Stromal cell of bone marrow (primary cell): ENCODE results near the gene BICD2.
"Not testable (repeated sequence)": the region's sequence is repeated elsewhere in the genome, so short reads cannot be mapped to it uniquely, and the experiment has no call there.

Experiments used
- DNase-seq: peaks from one replicate; pipeline ENCODE4 v3.0.0-alpha.2; 2012; ENCODE audit warnings: low read depth

Gene BICD2

DNA sequence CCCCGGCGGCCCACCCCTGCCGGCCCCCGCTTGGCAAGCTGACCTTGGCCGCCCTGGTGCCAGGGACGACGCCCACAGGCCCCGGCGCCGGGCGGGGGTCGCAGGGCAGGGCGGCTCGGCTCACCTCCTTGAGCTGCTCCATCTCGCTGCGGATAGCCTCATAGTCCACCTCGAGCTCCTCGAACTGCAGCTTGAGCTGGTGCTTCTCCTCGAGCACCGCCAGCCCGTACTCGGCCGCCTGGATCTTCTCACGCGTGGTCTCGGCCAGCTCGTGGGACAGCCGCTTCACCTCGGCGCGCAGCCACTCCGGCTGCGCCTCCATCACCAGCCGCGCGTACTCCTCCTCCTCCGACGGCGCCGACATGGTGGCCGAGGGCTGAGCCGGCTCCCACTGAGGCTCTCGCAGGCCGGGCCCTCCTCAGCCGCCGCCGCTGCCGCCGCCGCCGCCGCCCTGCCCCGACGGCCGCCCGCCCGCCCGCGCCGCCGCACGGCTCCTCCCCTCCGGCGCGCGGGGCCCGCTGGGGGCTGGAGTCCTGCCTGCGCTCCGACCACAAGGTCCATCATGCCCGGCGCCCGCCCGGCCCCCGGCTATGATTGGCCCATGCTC lies at the start of gene BICD2:
Gene BICD2, minus strand, starts transcription at position 453 of the 607 bp plus-strand sequence. Its CDS starts 89 bp downstream, at position 364.
- DNase-seq = no peak

DNA sequence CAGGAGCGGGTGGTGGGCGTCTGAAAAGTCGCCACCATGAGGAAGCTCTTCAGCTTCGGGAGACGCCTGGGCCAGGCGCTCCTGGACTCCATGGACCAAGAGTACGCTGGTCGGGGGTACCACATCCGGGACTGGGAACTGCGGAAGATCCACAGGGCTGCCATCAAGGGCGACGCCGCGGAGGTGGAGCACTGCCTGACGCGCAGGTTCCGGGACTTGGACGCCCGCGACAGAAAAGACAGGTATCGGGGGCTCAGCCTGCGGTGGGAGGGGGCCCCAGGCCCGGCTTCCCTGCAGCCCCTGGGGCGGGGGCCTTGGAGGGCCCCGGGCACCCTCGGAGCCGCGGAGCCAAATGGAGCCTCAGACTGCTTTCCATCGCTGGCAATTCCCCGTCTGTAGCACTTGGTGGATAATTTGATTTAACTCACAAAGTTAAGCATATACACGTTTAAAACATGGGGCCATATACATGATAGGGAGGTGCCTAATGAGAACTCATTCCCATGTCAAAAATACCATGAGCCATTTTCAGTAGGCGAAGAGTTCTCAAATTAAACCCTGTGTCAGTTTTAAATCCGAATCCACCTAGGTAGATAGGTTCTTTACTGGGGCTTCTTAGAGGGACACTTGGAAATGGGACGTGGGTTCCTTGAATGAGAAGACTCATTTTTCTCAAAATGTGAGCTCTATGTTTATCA lies 45.1 kb upstream of the BICD2 start:
- not testable (repeated sequence) for DNase-seq

DNA sequence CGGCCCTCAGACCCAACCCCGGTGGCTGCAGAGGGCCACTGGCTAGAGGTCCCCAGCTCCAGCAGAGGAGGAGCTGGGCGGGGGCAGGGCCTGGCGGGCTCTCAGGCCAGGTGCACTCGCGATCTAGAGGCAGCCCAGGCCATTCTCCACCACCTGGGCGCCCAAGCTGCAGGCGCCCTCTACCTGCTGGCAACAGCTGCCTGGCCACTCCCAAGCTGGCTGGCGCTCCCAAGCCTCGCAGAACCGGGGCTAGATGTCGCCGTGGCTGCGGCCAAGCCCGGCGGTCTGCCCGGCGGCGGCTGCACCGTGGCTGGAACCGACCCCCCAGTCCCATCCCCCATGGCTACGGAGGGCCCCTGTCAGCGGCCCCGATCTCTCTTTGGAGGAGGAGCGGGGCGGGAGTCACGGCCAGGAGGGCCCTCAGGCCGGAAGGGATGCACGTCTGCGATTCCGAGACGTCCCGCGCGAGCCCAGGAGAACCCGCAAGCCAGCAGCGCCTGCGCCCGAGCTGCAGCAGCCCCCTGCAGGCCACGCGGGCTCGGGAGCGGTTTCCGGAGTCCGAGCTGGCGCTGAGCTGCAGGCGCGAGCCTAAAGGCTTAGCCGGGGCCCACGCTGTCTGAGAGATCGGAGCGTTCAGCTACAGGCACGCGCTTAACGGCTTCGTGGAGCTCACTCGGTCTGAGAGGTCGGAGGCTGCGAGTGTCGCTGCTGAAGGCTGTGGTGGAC lies 44.3 kb upstream of the BICD2 start:
- peak; percentile 25 for DNase-seq

DNA sequence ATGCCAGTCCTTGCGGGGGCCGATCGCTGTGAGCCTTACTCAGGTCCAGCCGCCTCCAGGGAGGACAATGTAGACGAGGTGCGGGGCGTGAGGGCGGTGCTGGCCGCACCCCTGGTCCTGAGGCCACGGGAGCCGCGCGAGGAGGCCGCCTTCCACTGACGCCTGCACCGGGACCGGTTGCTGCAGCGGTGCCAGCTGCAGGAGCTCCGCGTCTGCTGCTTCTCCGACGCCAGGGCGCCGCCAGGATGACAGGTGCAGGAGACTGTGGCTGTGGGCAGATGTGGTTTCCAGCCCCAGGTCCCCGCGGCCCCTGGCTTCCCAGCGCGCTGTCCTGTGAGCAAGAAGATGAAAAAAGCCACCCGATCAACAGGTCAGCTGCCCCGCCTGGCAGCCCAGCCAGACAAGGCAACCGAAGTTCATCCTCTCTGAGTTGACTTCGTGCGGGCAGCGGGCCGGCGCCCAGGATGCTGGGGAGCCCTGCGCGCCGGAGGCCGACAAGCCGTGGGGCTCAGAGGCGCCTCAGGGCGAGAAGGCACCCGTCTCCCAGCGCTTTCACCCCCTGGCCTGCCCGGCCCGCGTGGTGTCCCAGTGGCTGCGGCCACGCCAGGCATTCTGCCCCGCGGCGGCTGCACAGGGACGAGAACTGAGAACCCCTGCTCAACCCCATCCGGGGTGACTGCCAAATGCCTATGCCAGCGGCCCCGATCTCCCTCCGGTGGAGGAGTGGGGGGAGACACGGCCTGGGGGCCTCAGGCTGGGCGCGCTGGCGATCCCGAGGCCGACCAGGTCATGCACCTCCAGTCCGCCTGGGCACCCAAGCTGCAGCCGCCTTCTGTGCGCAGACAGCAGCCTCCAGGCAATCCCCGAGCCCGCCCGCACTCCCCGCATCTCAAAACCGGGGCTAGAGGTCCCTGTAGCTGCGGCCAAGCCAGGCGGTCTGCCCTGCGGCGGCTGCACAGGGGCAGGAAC lies 43.4 kb upstream of the BICD2 start:
- no peak for DNase-seq

DNA sequence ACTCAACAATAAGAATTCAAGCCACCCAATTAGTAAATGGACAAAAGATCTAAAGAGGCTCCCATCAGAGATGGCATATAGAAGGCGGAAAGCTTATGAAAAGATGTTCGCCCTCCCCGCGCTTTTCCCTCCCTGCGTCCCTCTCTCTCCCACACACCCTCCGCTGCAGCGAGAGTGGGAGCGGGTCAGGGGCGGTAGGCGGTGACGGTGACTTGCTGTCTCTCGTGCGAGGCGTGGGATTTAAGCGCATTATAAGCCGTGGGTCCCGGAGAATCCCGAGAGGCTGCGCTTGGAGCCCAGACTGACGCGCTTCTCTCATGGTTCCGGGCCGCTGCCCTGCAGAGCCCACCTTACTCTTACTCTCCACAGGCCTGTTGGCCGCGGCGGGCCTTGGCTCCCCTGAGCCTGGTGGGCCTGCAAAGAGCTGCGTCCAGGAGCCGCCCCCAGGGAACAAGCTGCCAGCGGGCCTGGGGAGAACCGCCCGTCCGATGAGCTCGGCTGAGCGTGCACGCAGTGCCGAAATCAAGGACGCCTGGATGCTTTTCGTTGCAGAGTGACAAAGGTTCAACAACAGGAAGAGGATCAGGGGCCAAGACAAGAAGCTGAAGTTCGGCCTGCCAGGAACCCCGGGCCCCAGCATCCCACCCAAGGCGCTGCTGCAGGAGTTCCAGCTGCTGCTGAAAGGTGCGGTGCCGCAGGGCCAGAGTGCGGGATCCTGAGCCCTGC lies 42.6 kb upstream of the BICD2 start:
- no peak for DNase-seq

DNA sequence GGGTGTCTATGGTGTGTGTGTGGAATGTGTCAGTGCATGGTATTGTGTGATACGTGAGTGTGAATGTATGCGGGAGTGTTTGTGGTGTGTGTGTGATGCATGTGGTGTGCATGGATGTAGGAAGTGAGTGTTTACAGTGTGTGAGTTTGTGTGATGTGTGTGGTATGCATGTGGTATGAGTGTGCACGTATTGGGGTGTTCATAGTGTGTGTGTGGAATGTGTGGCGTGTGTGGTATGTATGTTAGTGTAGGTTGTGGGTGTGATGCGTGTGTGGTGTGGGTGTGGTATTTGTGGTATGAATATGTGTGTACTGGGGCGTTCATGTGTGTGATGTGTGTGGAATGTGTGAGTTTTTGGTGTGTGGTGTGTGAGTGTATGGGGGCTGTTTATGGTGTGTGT lies 40.1 kb upstream of the BICD2 start:
- no peak for DNase-seq

DNA sequence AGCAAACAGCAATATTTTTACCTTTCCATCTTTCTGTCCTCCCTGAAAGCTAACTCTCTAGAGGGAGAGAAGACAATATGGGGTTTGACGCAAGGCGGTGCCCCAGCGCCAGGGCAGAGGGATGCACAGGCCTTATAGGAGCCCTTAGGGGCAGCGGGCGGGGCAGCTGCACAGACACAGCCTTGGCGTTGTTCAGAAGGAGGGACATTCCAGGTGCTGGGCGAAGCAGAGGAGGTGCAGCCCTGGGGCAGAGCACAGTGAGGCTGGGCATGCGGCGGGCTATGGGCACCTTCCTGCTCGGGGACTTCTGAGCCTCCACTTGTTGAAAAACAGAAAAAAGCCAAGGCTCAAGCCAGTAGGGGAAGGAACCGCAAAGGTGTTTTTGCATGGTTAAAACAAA lies 33.7 kb upstream of the BICD2 start:
- DNase-seq = no peak

DNA sequence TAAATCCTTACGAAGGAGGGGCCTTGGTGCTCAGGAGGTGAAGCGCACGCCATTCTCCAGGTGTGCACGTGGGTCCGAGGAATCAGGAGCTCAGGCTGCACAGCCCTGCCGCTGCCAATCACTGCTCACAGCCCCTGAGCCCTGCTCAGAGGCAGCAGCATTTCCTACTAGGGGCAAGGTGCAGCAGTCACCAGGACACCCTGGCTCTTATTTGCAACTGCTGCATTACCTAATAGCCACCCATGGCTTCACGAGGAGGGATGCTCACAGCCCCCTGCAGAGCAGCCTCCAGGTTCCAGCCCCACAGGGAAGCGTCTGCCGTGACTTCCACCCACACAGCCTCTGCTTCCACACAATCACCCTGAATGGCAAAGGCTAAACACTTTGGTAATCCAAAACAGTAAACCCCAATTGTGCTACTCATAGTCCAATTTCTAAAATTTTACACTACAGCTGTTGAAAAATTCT lies 31.7 kb upstream of the BICD2 start:
- not testable (repeated sequence) for DNase-seq

DNA sequence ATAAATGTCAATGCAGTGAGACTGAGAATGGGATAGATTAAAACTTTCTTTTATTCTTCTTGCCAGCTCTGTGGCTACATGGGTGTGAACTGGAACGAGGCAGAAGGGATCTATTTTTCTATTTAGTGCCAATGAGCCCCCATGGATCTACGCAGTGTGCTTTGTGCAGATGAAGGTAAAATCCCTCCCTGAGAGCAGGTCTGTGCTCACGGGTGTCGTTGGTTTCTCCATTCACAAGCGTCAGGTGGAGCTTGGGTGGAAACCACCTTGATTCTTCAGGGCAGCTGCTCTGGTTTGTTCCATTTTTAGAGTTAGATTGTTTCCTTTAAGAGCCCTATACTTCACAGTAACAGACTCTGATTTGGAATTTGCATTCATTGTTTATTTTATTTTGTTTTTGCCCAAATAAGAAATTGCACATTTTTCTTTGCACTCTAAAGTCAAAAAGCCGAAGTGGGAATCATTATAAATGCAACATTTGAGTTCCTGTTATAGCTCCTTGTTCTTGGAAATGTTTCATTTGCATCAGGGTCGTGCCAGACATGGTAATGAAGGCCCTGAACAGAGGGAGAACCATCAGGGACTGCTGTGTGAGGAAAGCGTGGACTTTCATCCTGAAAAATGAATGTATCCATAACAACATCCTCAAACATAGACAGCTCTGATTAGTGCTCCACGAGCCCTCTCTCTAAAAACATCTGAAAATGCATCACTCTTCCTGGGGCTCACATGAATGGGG lies 31.1 kb upstream of the BICD2 start:
- no peak for DNase-seq

DNA sequence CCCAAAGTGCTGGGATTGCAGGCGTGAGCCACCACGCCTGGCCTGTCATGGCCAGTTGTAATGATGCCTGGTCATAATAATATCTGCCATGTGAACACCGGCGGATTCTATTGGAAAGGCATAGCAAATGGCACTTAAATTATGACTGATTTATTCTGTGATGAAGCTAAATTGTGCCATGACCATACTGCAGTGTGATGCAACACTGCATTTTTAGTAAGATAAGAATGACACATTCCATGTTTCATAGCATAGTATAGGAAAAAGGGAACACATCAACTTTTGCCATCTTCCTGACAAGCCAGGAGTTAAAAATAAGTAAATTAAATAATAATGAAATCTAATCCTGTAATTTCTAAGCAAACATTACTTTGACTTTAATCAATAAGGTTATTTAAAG lies 30.4 kb upstream of the BICD2 start:
- no peak for DNase-seq

DNA sequence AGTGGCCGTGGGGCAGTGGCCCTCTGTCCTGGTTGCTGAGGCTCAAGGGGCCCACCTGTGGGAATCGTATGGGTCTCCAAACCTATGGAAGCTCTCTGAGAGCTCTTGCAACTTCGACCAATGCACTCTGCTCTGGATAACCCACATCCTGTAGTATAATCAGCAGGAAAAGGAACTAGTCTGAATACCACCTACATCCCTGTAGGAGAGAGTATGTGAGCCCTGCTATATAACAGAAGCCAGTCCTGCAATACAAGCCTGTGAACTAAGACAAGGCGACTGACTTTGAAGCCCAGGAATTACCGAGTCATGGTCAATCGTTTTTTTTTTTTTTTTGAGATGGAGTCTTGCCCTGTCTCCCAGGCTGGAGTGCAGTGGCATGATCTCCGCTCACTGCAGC lies 29.8 kb upstream of the BICD2 start:
- DNase-seq = no peak

DNA sequence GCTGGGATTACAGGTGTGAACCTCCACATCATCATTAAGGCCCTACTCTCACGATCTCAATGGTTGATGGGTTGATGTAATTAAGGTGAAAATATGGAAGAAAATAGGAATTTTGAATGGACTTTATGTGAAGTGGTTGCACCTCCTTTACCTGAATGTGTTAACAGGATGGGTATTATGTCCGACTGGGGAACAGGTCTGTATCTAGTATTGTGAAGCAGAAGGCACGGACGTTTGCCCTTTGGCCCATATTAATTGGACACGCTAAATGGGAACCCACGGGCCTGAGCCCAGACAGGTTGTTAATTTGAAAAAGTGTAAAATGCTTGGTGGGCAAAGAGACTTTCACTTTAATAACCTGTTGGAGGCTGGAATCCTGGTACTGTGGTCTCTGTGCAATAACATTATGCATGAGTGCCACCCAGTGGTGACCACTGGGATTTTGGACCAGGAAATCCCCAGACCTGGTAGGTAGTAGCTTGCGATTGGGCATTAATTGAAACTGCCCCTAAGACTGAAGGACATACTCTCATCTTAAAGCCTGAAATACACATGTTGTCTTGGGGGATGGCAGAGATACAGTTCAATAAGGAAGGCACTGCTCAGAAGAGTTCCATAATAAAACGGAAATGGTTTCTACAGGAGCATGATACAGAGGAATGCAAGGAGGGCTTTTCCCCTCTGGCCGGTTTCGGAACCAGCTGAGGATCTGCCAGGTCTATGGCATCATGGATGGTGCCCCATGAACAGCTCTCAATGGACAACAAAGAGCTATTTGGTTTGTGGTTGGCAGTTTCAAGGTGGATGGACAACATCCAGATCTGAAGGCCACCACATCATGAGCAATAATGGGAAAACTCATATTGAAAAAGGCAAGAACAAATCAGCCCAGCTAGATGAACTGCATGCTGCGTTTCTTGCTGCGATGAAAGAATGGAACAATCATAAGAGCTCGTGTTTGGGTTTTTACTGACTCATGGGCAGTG lies 26.2 kb upstream of the BICD2 start:
- DNase-seq = peak; percentile 56

DNA sequence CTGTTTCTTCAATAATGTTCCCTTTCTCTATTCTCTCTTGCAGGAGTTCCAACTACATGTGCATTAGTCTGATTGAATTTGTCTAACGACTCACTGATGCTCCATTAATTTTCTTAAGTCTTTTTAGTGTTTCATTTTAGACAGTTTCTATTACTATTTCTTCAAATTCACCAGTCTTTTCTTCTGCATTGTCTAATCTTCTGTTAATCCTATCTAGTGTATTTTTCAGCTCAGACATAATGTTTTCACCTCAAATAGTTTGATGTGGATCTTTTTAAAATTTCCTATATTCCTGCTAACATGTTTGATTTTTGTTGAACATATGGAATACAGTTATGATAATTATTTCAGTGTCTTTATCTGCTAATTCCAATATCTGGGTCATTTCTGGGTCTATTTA lies 21.7 kb upstream of the BICD2 start:
- no peak for DNase-seq

DNA sequence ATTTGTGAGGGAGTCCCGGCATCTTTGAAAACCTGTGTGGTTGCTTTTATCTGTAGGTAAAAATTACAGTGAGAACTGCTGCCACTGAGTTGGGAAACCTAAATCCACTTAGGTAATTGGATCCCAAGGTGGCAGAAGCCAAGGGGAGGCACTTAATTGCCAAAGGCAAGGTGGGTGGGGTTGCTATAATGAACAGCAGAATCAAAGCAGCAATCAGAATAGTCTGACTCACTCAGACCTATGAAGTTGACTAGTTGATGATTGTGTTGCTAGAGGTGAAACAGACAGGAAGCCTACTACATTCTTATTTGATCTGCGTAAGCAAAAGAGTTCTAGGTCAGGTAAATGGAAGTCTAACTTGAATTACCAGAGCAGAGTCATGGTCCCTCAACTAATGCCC lies 17.3 kb upstream of the BICD2 start:
- no peak for DNase-seq

DNA sequence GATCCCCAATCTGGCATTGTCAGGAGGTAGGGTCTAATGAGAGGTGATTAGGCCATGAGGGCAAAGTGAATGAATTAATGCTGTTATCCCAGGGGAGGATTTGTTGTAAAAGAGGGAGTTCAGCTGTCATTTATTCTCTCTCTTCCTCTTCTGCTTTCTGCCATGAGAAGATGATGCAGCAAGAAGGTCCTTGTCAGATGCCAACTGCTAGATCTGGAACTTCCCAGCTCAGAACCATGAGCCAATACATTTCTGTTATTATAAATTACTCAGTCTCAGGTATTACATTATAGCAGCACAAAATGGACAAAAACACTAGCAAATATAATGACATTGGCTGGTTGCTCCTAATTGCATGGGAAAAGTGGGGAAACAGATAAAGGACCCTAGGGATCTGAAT lies 15.6 kb upstream of the BICD2 start:
- no peak for DNase-seq

DNA sequence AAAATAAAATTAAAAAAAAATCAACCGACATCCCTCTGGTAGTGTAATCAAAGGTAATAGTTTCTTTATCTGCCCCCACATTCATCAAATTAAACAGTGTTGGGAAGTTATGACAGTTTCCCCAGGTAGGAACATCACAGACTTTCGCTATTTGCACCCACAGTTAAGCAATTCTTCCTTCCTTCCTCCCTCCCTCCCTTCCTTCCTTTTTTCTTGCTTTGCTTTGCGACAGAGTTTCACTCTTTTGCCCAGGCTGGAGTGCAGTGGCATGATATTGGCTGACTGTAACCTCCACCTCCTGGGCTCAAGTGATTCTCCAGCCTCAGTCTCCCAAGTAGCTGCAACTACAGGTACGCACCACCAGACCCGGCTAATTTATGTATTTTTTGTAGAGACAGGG lies 10.8 kb upstream of the BICD2 start:
- DNase-seq = no peak

DNA sequence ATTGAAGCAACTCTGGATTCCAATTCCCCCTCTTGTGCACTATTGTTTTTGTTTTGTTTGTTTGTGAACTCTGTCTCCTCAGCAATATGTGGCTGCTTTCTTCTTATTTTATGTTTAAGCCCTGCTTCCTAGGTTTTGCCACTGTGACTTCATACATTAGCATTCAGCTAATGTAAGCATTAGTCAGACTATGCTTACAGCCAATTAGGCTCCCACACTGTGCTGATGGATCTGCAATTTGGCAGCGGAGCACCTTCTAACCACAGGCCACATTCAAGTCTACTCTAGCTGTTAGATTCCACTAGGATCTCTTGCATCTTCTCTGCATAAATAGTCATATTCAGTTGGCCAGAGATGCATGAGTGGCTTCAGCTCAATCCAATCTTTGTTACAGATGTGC lies 9.6 kb upstream of the BICD2 start:
- peak; percentile 79 for DNase-seq

DNA sequence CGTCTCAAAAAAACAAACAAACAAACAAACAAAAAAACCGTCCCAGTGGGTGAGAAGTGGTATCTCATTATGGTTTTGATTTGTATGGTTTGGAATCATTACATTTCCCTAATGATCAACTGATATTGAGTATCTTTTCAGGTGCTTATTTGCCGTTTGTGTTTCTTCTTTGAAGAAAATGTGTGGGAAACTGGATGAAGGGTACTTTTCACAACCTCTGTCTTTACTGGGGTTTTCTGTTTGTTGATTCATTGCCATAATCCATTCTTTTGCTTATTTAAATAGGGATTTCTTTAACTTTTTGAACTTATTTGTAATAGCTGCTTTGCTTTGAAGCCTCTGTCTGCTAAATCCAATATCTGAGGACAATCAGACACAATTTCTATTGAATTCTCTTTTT lies 9.2 kb upstream of the BICD2 start:
- no peak for DNase-seq

DNA sequence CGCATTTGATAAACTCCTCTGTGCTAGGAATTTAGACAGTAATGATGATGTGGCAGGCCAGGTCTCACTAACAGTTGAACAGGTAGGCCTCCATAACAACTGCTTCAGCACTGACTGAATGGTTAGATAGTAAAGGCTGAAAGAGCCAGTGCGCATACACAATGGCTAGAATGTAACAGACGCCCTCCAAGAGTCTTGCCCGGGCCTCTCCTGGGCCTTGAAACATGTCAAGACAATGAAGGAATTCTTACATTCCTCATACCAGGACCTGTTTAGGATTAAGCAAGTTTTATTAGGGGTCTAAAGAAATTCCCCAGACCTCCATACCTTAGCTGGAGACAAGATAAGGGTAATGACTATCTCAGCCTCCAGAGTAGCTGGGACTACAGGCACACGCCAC lies 6.7 kb upstream of the BICD2 start:
- no peak for DNase-seq
